ENCODE data around the gene SMIM24.
"Not testable (repeated sequence)": the region's sequence is repeated elsewhere in the genome, so short reads cannot be mapped to it uniquely, and the experiment has no call there.

SMIM24 gene

GRCh38 chr19:3454656-3455392 is 25.5 kb downstream of the SMIM24 start:
- no peak for DNase-seq

DNA sequence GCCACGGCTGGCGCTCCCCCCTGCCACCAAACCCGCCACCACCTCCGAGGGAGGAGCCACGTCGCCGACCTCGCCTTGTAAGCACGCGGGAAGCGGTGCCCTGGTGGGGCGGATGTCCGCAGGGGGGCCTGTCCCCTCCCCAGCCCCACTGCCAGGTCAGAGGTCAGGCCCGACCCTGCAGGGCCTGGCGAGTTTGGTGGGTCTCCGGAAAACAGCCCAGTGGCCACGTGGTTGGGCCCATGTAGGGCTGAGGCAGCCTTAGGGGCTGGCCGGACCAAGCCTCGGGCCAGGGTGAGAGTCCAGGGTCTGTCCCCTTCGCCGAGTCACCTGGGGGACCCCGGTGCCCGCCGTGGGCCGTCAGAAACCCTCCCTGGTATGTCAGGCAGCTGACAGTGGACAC is 26.5 kb downstream of the SMIM24 start:
- DNase-seq: no peak

- DNase-seq: not testable (repeated sequence)
Measured at GRCh38 chr19:3452942-3453214, 27.4 kb downstream of the SMIM24 start.

GRCh38 chr19:3452171-3452941 is 28.0 kb downstream of the SMIM24 start:
- no peak for DNase-seq

DNA sequence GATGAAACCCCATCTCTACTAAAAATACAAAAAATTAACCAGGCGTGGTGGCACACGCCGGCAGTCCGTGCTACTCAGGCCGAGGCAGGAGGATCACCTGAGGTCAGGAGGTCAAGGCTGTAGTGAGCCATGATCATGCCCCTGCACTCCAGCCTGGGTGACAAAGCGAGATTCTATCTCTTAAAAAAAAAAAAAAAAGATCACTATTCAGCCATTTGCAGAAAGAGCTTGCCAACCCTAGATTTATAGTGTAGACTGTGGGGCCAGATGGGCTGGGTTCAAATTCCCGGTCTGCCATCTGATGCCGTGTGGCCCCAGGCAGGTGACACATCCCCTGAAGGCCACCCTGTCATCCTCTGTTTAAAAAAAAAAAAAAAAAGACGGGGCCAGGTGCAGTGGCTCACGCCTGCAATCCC is 28.9 kb downstream of the SMIM24 start:
- DNase-seq: no peak

DNA sequence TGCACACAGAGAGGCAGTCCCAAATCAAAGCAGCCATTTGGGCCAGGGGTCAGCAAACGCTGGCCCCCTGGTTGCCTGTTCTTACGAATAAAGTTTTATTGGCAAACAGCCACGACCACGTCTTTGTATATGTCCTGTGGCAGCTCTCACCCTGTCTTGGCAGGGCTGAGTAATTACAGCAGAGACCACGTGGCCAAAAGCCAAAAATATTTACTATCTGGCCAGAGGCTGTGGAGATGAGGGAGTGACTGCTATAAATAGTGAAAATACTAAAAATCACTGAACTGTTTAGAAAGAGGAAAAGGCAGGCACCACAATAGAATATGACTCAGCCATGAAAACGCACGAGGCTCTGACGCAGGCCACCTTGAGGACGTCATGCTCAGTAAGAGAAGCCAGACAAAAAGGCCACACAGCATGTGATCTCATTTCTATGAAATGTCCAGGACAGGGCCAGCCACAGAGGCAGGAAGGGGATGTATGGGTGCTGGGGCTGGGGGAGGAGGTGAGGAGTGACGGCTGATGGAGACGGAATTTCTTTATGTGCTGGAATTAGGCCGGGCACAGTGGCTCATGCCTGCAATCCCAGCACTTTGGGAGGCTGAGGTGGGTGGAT is 29.4 kb downstream of the SMIM24 start:
- no peak for DNase-seq

DNA sequence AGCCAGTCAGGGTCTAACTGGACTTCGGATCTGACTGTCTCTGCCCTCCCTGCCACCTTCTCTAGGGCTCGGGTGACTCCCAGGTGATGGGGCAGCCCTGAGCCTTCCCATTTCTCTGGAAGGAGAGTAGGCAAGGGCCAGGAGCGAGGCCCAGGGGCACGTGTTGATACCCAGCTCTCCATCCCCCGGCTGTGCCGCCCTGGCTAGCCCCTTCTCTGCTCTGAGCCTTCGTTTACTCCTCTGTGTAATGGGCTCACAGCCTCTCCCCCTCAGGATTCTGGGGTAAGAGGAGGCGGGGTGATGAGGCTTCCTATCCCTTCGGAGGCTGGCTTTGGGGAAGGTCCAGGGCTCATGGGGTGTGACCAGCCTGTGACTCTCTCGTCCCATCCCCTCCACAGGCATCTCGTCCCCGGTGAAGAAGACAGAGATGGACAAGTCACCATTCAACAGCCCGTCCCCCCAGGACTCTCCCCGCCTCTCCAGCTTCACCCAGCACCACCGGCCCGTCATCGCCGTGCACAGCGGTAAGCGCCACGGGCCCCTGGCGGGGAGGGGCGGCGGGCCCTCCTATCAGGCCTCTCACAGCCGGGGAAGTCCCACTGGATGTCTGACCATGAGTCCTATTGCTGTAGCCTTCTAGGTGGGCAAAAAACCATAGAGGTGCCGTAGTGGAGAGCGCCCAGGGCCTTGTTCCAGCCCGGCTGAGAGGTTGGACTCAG is 31.6 kb downstream of the SMIM24 start:
- DNase-seq: no peak

DNA sequence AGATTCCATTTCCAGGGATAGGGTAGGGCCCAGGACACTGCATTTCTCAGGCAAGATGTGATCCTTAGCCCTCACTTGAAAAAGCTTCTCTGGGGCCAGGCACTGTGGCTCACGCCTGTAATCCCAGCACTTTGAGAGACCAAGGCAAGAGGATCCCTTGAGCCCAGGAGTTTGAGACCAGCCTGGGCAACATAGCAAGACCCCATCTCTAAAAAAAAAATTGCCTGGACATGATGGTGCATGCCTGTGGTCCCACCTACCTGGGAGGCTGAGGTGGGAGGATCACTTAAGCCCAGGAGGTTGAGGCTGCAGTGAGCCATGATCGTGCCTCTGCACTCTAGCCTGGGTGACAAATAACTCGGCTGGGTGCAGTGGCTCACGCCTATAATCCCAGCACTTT is 33.7 kb downstream of the SMIM24 start:
- DNase-seq: not testable (repeated sequence)

DNA sequence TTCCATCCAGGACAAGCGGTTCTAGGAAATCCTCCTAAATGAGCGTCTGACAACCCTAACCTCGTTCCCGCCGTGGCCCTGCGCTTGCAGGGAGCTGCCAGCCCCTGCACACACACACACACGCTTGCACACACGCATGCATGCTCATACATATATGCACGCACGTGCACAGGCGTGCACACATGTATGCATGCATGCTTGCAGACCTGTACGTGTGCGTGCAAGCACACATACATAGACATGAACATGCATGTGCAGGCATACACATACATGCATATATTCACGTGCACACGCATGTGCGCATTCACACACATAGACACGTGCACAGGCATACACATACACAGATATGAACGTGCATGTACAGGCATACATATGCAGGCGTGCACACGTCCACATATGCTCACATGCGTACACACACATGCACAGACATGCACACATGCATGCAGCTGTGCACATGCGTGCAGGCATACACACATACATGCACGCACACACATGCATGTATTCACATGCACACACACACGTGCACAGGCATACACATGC is 35.6 kb downstream of the SMIM24 start:
- DNase-seq: no peak

DNA sequence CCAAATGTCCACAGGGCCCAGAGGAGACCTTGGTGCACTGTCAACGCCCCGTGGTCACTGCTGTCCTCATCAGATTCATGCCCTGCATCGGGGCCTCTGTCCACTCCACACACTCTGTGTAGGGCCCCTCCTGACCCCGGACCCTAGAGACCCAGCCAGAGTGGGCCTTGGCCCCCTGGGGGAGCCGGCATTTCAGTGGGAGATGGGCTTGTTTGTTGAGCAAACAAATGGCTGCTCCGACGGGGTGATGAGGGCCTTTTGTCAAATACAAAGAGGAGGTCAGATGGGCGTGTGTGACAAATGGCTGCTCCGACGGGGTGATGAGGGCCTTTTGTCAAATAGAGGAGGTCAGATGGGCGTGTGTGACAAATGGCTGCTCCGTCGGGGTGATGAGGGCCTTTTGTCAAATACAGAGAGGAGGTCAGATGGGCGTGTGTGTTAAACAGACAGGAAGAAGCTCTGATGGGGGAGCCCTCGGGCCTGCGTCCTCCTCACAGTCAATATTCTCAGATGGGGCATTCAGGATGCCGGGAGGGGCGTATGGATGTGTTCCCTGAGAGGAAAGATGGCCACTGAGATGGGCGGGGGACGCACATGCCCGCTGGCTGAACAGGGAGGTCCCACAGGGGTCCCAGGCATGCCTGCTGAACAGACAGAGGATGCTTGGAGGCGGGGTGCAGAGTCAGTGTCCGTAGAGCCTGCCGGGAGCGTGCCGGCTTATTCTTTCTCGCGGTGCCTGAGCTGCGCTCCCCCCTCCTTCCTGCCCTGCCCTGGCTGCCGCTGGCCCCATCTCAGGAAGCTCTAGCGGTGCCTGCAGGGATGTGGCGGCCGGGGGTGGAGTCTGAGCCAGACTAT is 36.3 kb downstream of the SMIM24 start:
- DNase-seq: no peak

DNA sequence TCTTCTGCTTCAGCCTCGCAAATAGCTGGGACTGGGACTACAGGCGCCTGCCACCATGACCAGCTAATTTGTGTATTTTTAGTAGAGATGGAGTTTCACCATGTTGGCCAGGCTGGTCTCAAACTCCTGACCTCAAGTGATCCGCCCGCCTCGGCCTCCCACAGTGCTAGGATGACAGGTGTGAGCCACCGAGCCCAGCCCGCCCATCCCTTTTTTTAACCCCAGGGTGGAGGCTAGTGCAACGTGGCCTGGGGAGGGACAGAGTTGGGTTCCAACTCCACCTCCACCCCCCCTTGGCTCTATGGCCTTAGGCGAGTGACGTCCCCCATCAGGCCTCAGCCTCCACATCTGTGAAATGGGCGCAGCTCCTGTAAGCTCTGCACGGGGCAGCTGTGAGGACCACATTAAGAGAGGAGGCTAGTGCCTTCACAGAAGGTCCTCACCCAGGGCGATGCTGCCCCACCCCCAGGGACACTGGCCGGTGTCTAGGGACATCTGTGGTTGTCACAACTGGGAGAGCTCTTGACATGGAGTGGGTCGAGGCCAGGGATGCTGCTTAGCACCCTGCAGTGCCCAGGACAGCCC is 37.7 kb downstream of the SMIM24 start:
- DNase-seq: no peak

- no peak for DNase-seq
Measured at GRCh38 chr19:3441986-3442329, 38.4 kb downstream of the SMIM24 start.

GRCh38 chr19:3441089-3441985 is 39.0 kb downstream of the SMIM24 start:
- DNase-seq: no peak

- DNase-seq: peak; percentile 84
Measured at GRCh38 chr19:3440082-3440481, 40.2 kb downstream of the SMIM24 start.

- peak; percentile 99 for DNase-seq
Measured at GRCh38 chr19:3434630-3435553, 45.4 kb downstream of the SMIM24 start.

DNA sequence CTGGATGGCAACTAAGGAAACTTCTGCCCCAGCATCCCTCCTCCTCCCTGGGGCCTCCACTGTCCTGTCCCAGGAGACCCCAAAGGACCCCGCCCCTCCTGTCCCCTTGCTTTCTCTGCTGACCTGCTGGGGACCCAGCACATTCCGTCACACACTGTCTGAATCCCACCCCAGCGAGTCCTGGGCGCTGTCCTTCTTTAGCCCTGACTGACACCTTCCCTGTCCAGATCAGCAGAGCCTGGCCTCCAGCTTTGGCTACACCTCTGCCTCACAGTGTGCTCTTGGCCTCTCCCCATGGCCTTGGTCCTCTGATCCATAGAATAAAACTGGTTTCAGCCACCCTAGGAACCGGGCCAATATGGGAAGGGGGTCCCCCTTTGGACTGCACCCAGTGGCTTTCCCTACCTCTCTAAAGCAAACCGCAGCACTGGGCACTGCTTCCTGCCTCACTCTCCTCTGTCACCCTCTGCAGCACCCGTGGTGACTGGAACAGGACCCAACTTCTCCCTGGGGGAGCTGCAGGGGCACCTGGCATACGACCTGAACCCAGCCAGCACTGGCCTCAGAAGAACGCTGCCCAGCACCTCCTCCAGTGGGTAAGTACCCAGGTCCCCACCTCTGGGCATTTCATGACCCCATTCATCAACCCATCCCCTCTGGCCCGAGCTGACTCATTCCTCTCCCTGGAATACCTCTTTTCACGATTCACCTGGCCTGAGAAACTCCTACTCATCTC is 46.4 kb downstream of the SMIM24 start:
- no peak for DNase-seq

- DNase-seq: no peak
Measured at GRCh38 chr19:3433313-3433712, 47.0 kb downstream of the SMIM24 start.

DNA sequence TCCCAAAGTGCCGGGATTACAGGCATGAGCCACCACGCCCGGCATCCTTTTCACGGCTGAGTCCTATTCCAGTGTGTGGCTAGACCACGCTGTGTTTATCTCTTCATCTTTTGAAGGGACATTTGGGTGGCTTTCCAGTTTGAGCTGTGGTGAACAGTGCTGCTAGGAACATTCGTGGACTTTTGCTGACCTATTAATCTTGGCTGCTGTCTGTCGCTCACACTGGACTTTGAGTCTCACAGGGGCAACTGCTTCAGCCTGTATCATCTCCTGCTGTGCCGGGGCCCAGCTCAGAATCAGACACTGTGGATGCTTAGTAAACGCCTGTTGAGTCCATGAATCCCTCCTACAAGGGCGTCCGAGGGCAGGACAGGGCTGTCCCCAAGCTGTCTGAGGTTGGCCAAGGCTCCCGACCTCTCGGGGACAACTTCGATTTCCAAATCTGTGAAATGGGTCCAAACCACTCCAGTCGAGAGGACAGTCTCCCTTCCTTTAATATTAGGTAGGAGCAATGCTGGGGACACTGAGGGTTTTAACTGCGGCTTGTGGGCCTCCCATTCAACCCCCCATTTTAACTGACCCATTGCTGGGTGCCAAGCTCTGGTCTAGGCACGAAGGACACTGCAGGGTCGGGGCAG is 48.4 kb downstream of the SMIM24 start:
- no peak for DNase-seq

DNA sequence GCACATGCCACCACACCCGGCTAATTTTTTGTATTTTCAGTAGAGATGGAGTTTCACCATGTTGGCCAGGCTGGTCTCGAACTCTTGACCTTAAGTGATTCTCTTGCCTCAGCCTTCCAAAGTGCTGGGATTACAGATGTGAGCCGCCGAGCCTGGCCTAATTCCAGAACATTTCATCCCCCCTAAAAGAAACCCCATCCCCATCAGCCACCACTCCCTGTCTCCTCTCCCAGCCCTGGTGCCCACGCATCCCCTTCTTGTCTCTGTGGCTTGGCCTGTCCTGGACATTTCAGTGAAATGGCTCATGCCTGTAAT is 50.0 kb downstream of the SMIM24 start:
- not testable (repeated sequence) for DNase-seq
